HS-27A (cell line): ENCODE results near the gene BICRAL.
A peak's percentile ranks its signal among the peaks of the same experiment; 100 is the strongest.
"Not testable (repeated sequence)": the region's sequence is repeated elsewhere in the genome, so short reads cannot be mapped to it uniquely, and the experiment has no call there.

Experiments
- DNase-seq: peaks from one replicate; pipeline ENCODE4 v3.0.0-alpha.2; 2012; ENCODE audit warnings: low read depth, missing footprints

Gene BICRAL

GRCh38 chr6:42781796-42782688 lies at the start of gene BICRAL:
BICRAL (plus strand) TSS chr6:42782052; CDS start chr6:42822023, 39,971 bp downstream.
- DNase-seq, result peak; percentile 79

GRCh38 chr6:42733867-42734481 lies 47.9 kb upstream of the BICRAL start:
- not testable (repeated sequence) for DNase-seq

DNA sequence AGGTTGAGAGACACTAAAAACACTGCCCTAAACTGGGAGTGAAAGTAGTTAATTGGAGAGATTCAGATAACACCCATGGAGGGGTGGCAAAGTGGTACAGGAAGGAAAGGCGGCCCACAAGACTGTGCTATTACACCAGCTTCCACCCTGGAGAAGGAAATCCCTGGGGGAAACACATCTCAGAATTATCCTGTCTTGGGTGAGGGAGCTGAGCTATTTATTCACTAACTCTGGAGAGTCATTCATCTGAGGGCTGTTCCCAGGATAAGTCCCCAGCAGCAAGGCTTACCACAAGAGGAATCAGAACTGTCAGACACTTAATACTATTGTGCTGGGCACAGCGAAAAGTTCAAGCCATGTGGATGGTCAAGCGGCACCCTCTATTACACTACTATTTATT lies 45.9 kb upstream of the BICRAL start:
- DNase-seq, result no peak

DNA sequence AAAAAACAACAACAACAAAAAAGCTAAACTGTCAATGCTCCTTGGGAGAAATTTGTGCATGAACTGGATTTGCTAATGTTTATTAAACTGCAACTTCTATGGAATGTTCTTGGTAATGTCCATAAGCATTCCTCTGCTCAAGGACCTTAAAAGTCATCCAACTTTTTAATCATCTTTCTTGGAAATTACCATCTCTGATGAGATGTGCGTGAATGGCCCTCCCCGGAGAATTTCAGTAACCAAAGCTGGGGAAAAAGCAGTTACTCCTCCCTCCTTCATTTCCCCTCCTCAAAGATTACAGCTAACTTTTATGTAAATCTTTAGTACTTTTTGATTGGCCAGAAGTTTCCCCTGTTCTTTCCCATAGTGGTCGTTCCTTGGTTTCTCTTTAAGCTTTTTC lies 41.1 kb upstream of the BICRAL start:
- DNase-seq, result no peak

GRCh38 chr6:42742116-42742894 lies 39.5 kb upstream of the BICRAL start:
- DNase-seq, result no peak

- no peak for DNase-seq
Measured at GRCh38 chr6:42744351-42744893, 37.4 kb upstream of the BICRAL start.

- no peak for DNase-seq
Measured at GRCh38 chr6:42745083-42745639, 36.7 kb upstream of the BICRAL start.

DNA sequence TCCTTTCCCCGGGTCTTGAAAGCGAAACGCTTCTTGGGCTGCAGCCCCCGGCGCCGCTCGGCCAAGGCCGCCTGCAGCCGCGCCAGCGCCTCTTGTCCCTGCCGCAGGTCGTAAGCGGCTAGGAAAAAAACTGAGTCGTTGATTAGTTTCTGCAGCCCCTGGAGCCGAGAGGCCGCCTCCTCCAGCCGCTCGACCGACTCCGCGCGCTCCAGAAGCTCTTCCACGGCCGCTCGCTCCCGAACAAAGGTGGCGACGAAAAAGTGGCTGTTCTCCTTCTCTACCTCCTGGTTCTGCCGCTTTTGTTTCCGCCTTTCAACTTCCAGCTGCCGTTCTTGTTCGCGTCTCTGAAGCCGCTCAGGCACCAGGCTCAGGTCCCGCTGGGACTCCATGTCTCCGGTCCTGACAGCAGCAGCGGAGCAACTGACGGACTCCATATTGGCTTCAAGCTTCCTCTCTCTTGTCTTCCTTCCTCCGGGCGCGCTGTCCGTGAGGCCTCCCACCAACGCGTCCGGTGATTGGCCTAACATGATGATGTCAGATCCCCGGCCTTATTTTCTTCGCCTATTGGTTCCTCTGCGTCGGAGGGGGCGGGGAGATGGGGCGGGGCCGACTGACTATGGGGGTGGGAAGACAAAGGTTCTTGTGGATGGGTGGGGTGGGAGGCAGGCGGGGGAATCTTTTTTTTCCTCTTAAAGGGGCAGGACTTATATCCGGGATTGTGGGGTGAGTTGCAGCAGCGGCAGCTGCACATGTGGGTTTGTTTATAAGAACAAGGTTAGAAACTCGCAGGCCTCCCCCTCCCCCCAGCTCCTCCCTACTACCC lies 36.0 kb upstream of the BICRAL start, which contains the start of gene TBCC:
Gene TBCC (minus strand): TSS at position 464 of the 823 bp plus-strand sequence. CDS start 30 bp downstream, at position 434.
- peak; percentile 94 for DNase-seq

DNA sequence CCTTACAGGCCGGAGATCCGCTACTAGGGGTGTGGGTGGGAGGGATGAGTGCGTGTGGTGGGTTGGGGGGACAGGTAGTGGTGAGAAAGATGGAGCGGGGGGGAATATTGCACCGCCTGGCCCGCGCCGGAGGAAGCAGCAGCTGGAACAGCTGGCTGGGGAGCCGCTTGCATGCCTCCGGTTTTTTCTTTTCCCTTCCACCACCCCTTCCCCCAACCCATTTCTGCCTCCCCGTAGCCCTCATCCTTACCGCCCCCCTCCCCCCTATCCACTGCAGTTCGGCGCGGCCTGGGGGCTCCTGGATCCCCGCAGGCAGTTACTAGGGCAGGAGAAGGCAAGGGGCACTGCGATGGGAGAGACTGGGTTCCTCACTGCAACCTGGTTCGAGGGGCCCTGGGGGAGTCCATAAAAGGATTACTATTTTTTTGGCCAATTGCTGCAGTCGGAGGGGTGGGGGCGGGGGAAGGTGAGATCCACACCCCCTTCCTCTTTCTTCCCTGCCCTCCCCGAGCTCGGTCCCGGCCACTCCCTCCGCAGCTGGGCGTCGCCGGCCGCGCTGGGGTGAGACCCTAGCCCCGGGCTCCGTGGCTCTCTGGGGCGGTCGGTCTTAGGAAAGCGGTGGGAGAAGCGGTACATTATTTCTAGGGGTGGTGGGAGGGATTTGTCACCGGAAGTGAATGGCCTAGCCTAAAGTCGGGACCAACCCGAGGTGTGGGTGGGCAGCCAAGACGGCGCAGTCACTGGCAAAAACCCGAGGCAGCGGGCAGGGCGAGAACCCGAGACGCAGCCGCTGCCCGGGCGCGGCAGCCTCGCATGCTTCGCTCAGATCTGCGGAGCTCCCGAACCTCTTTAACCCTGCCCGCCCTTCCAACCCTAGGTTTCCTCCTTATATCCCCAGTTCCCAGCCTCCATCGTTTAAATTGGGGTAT lies 35.1 kb upstream of the BICRAL start:
- peak; percentile 90 for DNase-seq

GRCh38 chr6:42748203-42748898 lies 33.5 kb upstream of the BICRAL start:
- DNase-seq, result no peak

DNA sequence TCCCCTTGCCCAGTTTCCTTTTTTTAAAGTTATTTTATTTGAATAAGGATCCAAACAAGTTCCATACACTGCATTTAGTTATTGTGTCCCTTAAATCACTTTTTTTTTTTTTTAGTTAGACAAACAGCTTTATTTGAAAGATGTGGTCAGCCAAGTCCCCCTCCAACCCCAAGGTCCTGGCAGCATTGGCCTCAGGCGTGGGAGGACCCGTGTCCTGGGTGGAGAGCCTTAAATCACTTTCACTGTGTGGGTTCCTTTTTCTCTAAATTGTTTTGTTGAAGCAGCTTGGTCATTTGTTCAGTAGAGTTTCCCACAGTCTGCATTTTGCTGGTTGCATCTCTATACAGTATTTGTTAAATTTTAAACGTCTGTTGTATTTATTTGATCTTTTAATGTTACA lies 30.8 kb upstream of the BICRAL start:
- DNase-seq, result no peak

DNA sequence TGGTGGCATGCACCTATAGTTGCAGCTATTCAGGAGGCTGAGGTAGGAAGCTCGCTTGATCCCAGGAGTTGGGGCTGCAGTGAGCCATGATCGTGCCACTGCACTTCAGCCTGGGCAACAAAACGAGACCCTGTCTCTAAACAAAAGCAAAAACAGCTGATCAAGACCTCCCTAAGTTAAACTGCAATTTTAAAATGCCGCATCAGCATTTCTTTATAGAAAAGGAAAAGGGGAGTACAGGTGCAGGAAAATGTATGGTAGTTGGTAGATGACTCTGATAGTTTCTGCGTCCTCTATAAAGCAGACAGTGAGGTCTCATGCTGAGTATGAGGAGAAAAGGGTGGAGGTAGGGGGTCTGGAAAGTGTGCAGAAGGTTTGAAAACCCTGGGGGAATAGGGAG lies 27.1 kb upstream of the BICRAL start:
- no peak for DNase-seq

- no peak for DNase-seq
Measured at GRCh38 chr6:42756722-42757121, 25.1 kb upstream of the BICRAL start.

DNA sequence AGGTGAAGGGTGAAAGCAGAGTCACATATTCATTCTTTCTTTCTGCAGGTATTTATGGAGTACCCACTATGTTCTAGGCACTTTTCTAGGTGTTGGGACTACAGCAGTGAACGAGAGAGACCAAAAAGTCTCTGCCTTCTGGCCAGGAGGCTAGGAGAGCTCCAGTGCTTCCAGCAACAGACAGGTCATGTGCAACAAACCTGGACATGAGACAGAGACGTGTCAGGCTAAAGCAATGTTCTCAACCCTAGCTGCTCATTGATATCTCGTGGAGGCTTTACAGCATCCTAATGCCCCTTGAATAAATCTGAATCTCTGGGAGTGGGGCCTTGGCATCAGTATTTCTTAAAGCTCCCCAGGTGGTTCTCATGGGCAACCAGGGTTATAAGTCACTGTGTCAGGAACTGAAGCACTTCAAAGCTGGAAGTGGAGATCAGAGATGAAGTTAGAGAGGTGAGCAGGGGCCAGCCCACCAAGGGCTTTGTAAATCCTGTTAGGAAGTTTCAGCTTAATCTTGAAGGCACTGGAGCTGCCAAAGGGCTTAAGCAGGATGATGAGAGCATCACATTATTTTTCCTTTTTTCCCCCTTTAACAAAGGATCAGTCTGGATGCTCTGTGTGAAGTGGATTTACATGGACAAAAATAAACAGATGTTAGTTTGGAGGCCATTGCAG lies 23.0 kb upstream of the BICRAL start:
- DNase-seq, result no peak

- no peak for DNase-seq
Measured at GRCh38 chr6:42761287-42762067, 20.4 kb upstream of the BICRAL start.

- no peak for DNase-seq
Measured at GRCh38 chr6:42762426-42762859, 19.4 kb upstream of the BICRAL start.

- DNase-seq, result no peak
Measured at GRCh38 chr6:42762950-42763349, 18.9 kb upstream of the BICRAL start.
